Measurements from ENCODE around the gene TIMMDC1. TPM values are rescaled to one million over a fixed set of nuclear protein-coding genes. Genes with fewer than 3 reads are reported as not detected.

TIMMDC1 gene
- total and polyA plus RNA-seq, 9 of the 15 experiments (the other 6 are each of a cell fraction or from before 2014, with no cell fraction given) = 62.1 to 226 (median 86.6) TPM

- intact Hi-C loops (cut with micrococcal nuclease) (loop anchor here (5.0 kb wide), 1 partner anchor 120 kb away; the partner anchor contains the start of gene COX17), in situ Hi-C loops (cut with MboI) (no loop called here)
- CTCF ChIA-PET (ENCODE audit: low intra/inter-chr PET ratio) = no interaction called here
- BruUV-seq (replicated peaks) = no TSS peak
- no peak for TF ChIP-seq NR2C2 (CRISPR knock-in tag; IDR thresholded peaks at IDR 0.05)
- TF ChIP-seq NR2C2 (tag; IDR thresholded peaks at IDR 0.05) = 0 out of 2 replicates have a peak, but pooled peaks have one; percentile 63
- TF ChIP-seq HOXB6 (CRISPR knock-in tag; IDR thresholded peaks at IDR 0.05; ENCODE audit: borderline replicate concordance) = no peak
- TF ChIP-seq PRDM10 (IDR thresholded peaks at IDR 0.05; ENCODE audit: partially characterized antibody) = peak; percentile 83
- TF ChIP-seq HMBOX1 (IDR thresholded peaks at IDR 0.05) = peak; percentile 43; the same call in 1 of the 2 replicates
- POLR2A ChIA-PET = interaction anchor here (0.8 kb wide), 1 partner anchor 42 kb away, joined by 3 read pairs; no protein-coding TSS in a partner anchor
- DNase-seq (ENCODE audit: extremely low read depth in 1 of 4, low spot score in 3 of 4) (peak in 1 of 4 experiments; percentile 17), FAIRE-seq (peak; percentile 64), ATAC-seq (no peak)
- H3K36me3 ChIP-seq (ENCODE audit: control insufficient read depth, insufficient read depth, low read length) = no peaks in the 10 kb centered on the region
- no peaks in the 10 kb centered on the region for H4K20me1 ChIP-seq (replicated peaks; ENCODE audit: control insufficient read depth, insufficient read depth, low read length)
- peak overlapping the region; percentile 73 for H2AFZ ChIP-seq (ENCODE audit: low read depth, low read length)
- no peaks in the 10 kb centered on the region for H3K27me3 ChIP-seq (ENCODE audit: control insufficient read depth in 2 of 2, insufficient read depth in 2 of 2, low read length in 2 of 2)
- 0 out of 4 replicates have a peak overlapping the region, but pooled peaks of 1 of the 2 experiments have one; percentile 25 for H3K9ac ChIP-seq (ENCODE audit: insufficient read depth in 1 of 2, low read depth in 2 of 2, low read length in 2 of 2)
- H3K9me1 ChIP-seq (ENCODE audit: control insufficient read depth, insufficient read depth, low read length) = no peaks in the 10 kb centered on the region
- H3K9me3 ChIP-seq (replicated peaks; ENCODE audit: control insufficient read depth, insufficient read depth, low read depth, low read length) = no peaks in the 10 kb centered on the region
- 25% methylated on average over 7 of the region's 7 CpGs for WGBS (ENCODE audit: insufficient coverage, low coverage, missing lambda C conversion rate)
- H3K27ac ChIP-seq (ENCODE audit: extremely low read depth, low read depth, low read length) = peak overlapping the region; percentile 10; the same call in 1 of the 3 replicates
- peaks cover 8% of the 10 kb centered on the region; the same call in 1 of the 3 replicates for H3K79me2 ChIP-seq (ENCODE audit: control insufficient read depth, insufficient read depth, low read length)
- H3K4me3 ChIP-seq = no peak overlapping the region; the same call in 1 of the 2 replicates
- peaks cover 0 to 12% of the 10 kb centered on the region in 2 experiments; a peak in 3 of 5 replicates for H3K4me1 ChIP-seq (replicated peaks in 1 of 2; ENCODE audit: control insufficient read depth in 2 of 2, insufficient read depth in 2 of 2, low read length in 2 of 2)
- peak overlapping the region; percentile 48 for H3K4me2 ChIP-seq (ENCODE audit: insufficient read depth, low read length)
Observed at GRCh38 chr3:119557192-119557876, 59.0 kb downstream of the TIMMDC1 start.
